ENCODE data around the gene CACNA1B. TPM values are rescaled to one million over a fixed set of nuclear protein-coding genes. Genes with fewer than 3 reads are reported as not detected.

The CACNA1B gene
- total and polyA plus RNA-seq, 9 of the 15 experiments (the other 6 are each of a cell fraction or from before 2014, with no cell fraction given) = 0.01 to 0.04 TPM; not detected in 7

DNA sequence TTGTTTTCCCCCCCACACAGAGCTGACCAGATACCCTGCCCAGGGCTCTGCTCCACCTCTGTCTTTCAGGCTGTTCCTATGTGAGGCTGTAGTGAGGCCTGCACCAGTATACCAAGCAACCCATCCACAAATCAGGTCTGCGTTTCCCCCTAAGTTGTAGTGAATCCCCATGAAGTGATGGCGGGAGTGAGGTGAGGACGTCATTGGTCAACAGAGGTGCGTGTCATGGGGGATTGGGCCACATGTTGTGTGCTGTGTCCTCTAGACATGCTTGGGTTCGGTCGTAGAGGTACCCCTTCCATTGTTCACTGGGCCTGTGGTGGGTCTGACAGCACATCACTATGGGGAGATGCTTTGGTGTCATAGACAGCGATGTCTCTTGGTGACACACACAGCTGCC is 184.6 kb downstream of the CACNA1B start:
- Histone ChIP-seq H4K20me1 (replicated peaks; ENCODE audit: control insufficient read depth, insufficient read depth, low read length) (no peaks in the 10 kb centered on the region; the same call in 1 of the 2 replicates), H3K36me3 (ENCODE audit: control insufficient read depth, insufficient read depth, low read length) (no peaks in the 10 kb centered on the region), H3K9me1 (ENCODE audit: control insufficient read depth, insufficient read depth, low read length) (no peaks in the 10 kb centered on the region), H3K4me1 (replicated peaks in 1 of 2; ENCODE audit: control insufficient read depth in 2 of 2, insufficient read depth in 2 of 2, low read length in 2 of 2) (no peaks in the 10 kb centered on the region), H3K9ac (ENCODE audit: insufficient read depth in 1 of 2, low read depth in 2 of 2, low read length in 2 of 2) (no peak overlapping the region), H3K27me3 (ENCODE audit: control insufficient read depth in 2 of 2, insufficient read depth in 2 of 2, low read length in 2 of 2) (peaks cover 10 to 73% of the 10 kb centered on the region in 2 experiments; a peak in 4 of 5 replicates), H3K9me3 (replicated peaks; ENCODE audit: control insufficient read depth, insufficient read depth, low read depth, low read length) (no peaks in the 10 kb centered on the region), H2AFZ (ENCODE audit: low read depth, low read length) (no peak overlapping the region), H3K27ac (ENCODE audit: extremely low read depth, low read depth, low read length) (no peak overlapping the region), H3K4me2 (ENCODE audit: insufficient read depth, low read length) (no peak overlapping the region), H3K79me2 (ENCODE audit: control insufficient read depth, insufficient read depth, low read length) (no peaks in the 10 kb centered on the region), H3K4me3 (no peak overlapping the region)
- intact Hi-C loops (cut with micrococcal nuclease) = no loop called here
- in situ Hi-C loops (cut with MboI) = no loop called here
- DNase-seq (ENCODE audit: extremely low read depth in 1 of 4, low spot score in 3 of 4) = no peak
- ChIA-PET POLR2A (no interaction called here), CTCF (ENCODE audit: low intra/inter-chr PET ratio) (no interaction called here)
- WGBS (ENCODE audit: insufficient coverage, low coverage, missing lambda C conversion rate) = 0% methylated on average over 7 of the region's 7 CpGs
- BruUV-seq (replicated peaks) = no TSS peak
- FAIRE-seq = no peak
- no peak for ATAC-seq
- TF ChIP-seq, protein P1, sequence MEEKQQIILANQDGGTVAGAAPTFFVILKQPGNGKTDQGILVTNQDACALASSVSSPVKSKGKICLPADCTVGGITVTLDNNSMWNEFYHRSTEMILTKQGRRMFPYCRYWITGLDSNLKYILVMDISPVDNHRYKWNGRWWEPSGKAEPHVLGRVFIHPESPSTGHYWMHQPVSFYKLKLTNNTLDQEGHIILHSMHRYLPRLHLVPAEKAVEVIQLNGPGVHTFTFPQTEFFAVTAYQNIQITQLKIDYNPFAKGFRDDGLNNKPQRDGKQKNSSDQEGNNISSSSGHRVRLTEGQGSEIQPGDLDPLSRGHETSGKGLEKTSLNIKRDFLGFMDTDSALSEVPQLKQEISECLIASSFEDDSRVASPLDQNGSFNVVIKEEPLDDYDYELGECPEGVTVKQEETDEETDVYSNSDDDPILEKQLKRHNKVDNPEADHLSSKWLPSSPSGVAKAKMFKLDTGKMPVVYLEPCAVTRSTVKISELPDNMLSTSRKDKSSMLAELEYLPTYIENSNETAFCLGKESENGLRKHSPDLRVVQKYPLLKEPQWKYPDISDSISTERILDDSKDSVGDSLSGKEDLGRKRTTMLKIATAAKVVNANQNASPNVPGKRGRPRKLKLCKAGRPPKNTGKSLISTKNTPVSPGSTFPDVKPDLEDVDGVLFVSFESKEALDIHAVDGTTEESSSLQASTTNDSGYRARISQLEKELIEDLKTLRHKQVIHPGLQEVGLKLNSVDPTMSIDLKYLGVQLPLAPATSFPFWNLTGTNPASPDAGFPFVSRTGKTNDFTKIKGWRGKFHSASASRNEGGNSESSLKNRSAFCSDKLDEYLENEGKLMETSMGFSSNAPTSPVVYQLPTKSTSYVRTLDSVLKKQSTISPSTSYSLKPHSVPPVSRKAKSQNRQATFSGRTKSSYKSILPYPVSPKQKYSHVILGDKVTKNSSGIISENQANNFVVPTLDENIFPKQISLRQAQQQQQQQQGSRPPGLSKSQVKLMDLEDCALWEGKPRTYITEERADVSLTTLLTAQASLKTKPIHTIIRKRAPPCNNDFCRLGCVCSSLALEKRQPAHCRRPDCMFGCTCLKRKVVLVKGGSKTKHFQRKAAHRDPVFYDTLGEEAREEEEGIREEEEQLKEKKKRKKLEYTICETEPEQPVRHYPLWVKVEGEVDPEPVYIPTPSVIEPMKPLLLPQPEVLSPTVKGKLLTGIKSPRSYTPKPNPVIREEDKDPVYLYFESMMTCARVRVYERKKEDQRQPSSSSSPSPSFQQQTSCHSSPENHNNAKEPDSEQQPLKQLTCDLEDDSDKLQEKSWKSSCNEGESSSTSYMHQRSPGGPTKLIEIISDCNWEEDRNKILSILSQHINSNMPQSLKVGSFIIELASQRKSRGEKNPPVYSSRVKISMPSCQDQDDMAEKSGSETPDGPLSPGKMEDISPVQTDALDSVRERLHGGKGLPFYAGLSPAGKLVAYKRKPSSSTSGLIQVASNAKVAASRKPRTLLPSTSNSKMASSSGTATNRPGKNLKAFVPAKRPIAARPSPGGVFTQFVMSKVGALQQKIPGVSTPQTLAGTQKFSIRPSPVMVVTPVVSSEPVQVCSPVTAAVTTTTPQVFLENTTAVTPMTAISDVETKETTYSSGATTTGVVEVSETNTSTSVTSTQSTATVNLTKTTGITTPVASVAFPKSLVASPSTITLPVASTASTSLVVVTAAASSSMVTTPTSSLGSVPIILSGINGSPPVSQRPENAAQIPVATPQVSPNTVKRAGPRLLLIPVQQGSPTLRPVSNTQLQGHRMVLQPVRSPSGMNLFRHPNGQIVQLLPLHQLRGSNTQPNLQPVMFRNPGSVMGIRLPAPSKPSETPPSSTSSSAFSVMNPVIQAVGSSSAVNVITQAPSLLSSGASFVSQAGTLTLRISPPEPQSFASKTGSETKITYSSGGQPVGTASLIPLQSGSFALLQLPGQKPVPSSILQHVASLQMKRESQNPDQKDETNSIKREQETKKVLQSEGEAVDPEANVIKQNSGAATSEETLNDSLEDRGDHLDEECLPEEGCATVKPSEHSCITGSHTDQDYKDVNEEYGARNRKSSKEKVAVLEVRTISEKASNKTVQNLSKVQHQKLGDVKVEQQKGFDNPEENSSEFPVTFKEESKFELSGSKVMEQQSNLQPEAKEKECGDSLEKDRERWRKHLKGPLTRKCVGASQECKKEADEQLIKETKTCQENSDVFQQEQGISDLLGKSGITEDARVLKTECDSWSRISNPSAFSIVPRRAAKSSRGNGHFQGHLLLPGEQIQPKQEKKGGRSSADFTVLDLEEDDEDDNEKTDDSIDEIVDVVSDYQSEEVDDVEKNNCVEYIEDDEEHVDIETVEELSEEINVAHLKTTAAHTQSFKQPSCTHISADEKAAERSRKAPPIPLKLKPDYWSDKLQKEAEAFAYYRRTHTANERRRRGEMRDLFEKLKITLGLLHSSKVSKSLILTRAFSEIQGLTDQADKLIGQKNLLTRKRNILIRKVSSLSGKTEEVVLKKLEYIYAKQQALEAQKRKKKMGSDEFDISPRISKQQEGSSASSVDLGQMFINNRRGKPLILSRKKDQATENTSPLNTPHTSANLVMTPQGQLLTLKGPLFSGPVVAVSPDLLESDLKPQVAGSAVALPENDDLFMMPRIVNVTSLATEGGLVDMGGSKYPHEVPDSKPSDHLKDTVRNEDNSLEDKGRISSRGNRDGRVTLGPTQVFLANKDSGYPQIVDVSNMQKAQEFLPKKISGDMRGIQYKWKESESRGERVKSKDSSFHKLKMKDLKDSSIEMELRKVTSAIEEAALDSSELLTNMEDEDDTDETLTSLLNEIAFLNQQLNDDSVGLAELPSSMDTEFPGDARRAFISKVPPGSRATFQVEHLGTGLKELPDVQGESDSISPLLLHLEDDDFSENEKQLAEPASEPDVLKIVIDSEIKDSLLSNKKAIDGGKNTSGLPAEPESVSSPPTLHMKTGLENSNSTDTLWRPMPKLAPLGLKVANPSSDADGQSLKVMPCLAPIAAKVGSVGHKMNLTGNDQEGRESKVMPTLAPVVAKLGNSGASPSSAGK (IDR thresholded peaks at IDR 0.05) = no peak
- TF ChIP-seq, protein P2, sequence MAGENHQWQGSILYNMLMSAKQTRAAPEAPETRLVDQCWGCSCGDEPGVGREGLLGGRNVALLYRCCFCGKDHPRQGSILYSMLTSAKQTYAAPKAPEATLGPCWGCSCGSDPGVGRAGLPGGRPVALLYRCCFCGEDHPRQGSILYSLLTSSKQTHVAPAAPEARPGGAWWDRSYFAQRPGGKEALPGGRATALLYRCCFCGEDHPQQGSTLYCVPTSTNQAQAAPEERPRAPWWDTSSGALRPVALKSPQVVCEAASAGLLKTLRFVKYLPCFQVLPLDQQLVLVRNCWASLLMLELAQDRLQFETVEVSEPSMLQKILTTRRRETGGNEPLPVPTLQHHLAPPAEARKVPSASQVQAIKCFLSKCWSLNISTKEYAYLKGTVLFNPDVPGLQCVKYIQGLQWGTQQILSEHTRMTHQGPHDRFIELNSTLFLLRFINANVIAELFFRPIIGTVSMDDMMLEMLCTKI (IDR thresholded peaks at IDR 0.05; ENCODE audit: partially characterized antibody) = no peak
- TF ChIP-seq SMAD1 (IDR thresholded peaks at IDR 0.05; ENCODE audit: low read depth, low read length, partially characterized antibody) (no peak), ZNF583 (CRISPR knock-in tag; IDR thresholded peaks at IDR 0.05) (no peak), STAT5A (IDR thresholded peaks at IDR 0.05; ENCODE audit: borderline replicate concordance, low read length) (no peak)
- TF ChIP-seq, protein P3, sequence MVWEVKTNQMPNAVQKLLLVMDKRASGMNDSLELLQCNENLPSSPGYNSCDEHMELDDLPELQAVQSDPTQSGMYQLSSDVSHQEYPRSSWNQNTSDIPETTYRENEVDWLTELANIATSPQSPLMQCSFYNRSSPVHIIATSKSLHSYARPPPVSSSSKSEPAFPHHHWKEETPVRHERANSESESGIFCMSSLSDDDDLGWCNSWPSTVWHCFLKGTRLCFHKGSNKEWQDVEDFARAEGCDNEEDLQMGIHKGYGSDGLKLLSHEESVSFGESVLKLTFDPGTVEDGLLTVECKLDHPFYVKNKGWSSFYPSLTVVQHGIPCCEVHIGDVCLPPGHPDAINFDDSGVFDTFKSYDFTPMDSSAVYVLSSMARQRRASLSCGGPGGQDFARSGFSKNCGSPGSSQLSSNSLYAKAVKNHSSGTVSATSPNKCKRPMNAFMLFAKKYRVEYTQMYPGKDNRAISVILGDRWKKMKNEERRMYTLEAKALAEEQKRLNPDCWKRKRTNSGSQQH (CRISPR knock-in tag; IDR thresholded peaks at IDR 0.05) = no peak
